ENCODE data around the gene SEMA5A. TPM values are rescaled to one million over a fixed set of nuclear protein-coding genes. Genes with fewer than 3 reads are reported as not detected.

The SEMA5A gene
- total RNA-seq, 4 donors from 2014 or later, result 2.3 to 4.7 (median 3.7) TPM

GRCh38 chr5:9173281-9174048 is 372.4 kb downstream of the SEMA5A start:
- TF ChIP-seq EP300 (IDR thresholded peaks at IDR 0.05) (no peak), CTCF (IDR thresholded peaks at IDR 0.05) (no peak), POLR2AphosphoS5 (IDR thresholded peaks at IDR 0.05) (no peak), POLR2A (IDR thresholded peaks at IDR 0.05) (no peak)
- no peak overlapping the region for H3K4me3 ChIP-seq
- no peaks in the 10 kb centered on the region for H3K36me3 ChIP-seq
- no peak overlapping the region for H3K27ac ChIP-seq
- no peaks in the 10 kb centered on the region for H3K27me3 ChIP-seq
- 46 to 74% methylated on average over 3 of the region's 3 CpGs for WGBS, 2 donors (ENCODE audit: low coverage in 1 of 2)
- H3K4me1 ChIP-seq, result no peaks in the 10 kb centered on the region
- peaks cover 0 to 8% (median 0%) of the 10 kb centered on the region in 3 donors for H3K9me3 ChIP-seq
- no peak for ATAC-seq

- TF ChIP-seq POLR2AphosphoS5 (IDR thresholded peaks at IDR 0.05) (no peak), POLR2A (IDR thresholded peaks at IDR 0.05) (no peak), EP300 (IDR thresholded peaks at IDR 0.05) (no peak), CTCF (IDR thresholded peaks at IDR 0.05) (no peak)
- H3K9me3 ChIP-seq, result no peaks in the 10 kb centered on the region
- no peaks in the 10 kb centered on the region for H3K4me1 ChIP-seq
- no peak for ATAC-seq
- no peak overlapping the region for H3K4me3 ChIP-seq
- H3K27ac ChIP-seq, result no peak overlapping the region
- no peaks in the 10 kb centered on the region for H3K36me3 ChIP-seq
- H3K27me3 ChIP-seq, result no peaks in the 10 kb centered on the region
Observed at GRCh38 chr5:9170026-9170425, 375.8 kb downstream of the SEMA5A start.

- Histone ChIP-seq H3K27me3 (no peaks in the 10 kb centered on the region), H3K4me3 (no peak overlapping the region), H3K4me1 (no peaks in the 10 kb centered on the region), H3K27ac (no peak overlapping the region), H3K36me3 (no peaks in the 10 kb centered on the region), H3K9me3 (no peaks in the 10 kb centered on the region)
- 67% methylated on average over 1 of the region's 1 CpG; no CpG with 5 or more reads in 1 of the 2 donors for WGBS, 2 donors (ENCODE audit: low coverage in 1 of 2)
- ATAC-seq, result no peak
- TF ChIP-seq CTCF (IDR thresholded peaks at IDR 0.05) (no peak), EP300 (IDR thresholded peaks at IDR 0.05) (no peak), POLR2A (IDR thresholded peaks at IDR 0.05) (no peak), POLR2AphosphoS5 (IDR thresholded peaks at IDR 0.05) (no peak)
Observed at GRCh38 chr5:9169557-9169902, 376.3 kb downstream of the SEMA5A start.

- H3K4me3 ChIP-seq, result no peak overlapping the region
- no peaks in the 10 kb centered on the region for H3K4me1 ChIP-seq
- no peak for ATAC-seq
- no peaks in the 10 kb centered on the region for H3K36me3 ChIP-seq
- TF ChIP-seq POLR2A (IDR thresholded peaks at IDR 0.05) (no peak), CTCF (IDR thresholded peaks at IDR 0.05) (no peak), EP300 (IDR thresholded peaks at IDR 0.05) (no peak), POLR2AphosphoS5 (IDR thresholded peaks at IDR 0.05) (no peak)
- no peaks in the 10 kb centered on the region for H3K27me3 ChIP-seq
- no peaks in the 10 kb centered on the region for H3K9me3 ChIP-seq
- no peak overlapping the region for H3K27ac ChIP-seq
- WGBS, 2 donors (ENCODE audit: low coverage in 1 of 2), result 61 to 83% methylated on average over 5 of the region's 5 CpGs
Observed at GRCh38 chr5:9168791-9169556, 376.9 kb downstream of the SEMA5A start.

Data from gastroesophageal sphincter (tissue), 4 donors.